Measurements from ENCODE around the gene DEPDC5.
A peak's percentile ranks its signal among the peaks of the same experiment; 100 is the strongest.

DNA sequence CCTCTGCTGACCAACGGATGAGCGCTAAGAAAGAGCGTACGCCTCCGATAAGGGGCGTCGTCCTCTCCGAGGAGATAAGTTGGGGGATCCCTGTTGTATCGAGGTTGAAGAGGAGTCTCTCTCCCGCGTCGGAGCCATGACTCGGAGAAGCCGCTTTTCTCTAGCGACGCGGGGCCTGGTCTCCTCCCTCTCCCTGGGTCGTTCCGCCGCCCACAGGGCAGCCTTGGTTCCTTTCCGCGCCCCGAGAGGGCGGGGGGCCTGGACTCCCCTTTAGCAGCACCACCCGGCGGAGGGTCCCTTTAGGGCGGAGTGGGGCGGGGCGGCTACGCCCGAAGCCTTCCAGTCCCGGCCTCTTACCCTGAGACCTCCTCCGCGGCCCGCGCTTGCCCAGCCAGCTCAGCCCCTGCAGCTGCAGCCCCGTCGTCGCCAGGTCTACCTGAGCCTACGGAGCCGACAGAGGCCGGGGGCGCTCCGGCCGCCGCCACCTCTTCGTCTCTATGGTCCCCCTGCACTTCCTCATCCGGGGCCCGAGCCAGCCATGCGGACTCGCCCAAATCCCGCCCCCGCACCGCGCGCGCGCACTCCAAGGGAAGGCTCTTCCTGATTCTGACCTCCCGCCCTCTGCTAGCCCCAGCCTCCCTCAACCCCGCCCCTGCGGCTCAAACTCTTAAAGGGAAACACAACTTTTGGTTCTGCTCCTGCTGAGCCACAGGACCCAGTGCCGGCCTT, 4.0 kb upstream of the DEPDC5 start, which contains the start of gene PRR14L:
- TF ChIP-seq, protein P1, sequence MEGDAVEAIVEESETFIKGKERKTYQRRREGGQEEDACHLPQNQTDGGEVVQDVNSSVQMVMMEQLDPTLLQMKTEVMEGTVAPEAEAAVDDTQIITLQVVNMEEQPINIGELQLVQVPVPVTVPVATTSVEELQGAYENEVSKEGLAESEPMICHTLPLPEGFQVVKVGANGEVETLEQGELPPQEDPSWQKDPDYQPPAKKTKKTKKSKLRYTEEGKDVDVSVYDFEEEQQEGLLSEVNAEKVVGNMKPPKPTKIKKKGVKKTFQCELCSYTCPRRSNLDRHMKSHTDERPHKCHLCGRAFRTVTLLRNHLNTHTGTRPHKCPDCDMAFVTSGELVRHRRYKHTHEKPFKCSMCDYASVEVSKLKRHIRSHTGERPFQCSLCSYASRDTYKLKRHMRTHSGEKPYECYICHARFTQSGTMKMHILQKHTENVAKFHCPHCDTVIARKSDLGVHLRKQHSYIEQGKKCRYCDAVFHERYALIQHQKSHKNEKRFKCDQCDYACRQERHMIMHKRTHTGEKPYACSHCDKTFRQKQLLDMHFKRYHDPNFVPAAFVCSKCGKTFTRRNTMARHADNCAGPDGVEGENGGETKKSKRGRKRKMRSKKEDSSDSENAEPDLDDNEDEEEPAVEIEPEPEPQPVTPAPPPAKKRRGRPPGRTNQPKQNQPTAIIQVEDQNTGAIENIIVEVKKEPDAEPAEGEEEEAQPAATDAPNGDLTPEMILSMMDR (IDR thresholded peaks at IDR 0.05) = peak; percentile 13
- TF ChIP-seq EZH2phosphoT487 (IDR thresholded peaks at IDR 0.05) = no peak
- TF ChIP-seq EZH2 (IDR thresholded peaks at IDR 0.05) = peak; percentile 35

Measured in neural progenitor cell (in vitro differentiated cells).